Esophagus squamous epithelium (tissue), 5 donors: ENCODE results near the gene TIGIT. TPM values are rescaled to one million over a fixed set of nuclear protein-coding genes. Genes with fewer than 3 reads are reported as not detected.

Experiments used
- DNase-seq: peaks from one replicate; lab custom pipeline; 2025; lab: John Stamatoyannopoulos, UW
- H3K27ac ChIP-seq, 4 donors: fragments of 200-600 bp; sonication (generic); one replicate each; pipeline ENCODE4 v1.5.1; 2016 to 2019; ENCODE audit warnings: mild to moderate bottlenecking in 1 of 4
- H3K27me3 ChIP-seq, 4 donors: fragments of 200-600 bp; sonication (generic); 1 replicate in 3 of 4; 2 replicates in 1 of 4; pipeline versions ENCODE4 v1.5.1 to v1.6.0; 2017 to 2021; ENCODE audit warnings: antibody characterized with exemption in 1 of 4
- H3K36me3 ChIP-seq, 3 donors: fragments of 200-600 bp; sonication (generic); one replicate each; pipeline ENCODE4 v1.5.1; 2016 to 2019
- H3K4me1 ChIP-seq, 3 donors: fragments of 200-600 bp; sonication (generic); one replicate each; pipeline ENCODE4 v1.5.1; 2017 to 2019
- H3K4me3 ChIP-seq, 4 donors: fragments of 200-600 bp; sonication (generic); 1 replicate in 3 of 4; 2 replicates in 1 of 4; pipeline ENCODE4 v1.5.1; 2016 to 2019; ENCODE audit warnings: mild to moderate bottlenecking in 2 of 4, moderate library complexity in 1 of 4
- H3K9me3 ChIP-seq, 3 donors: fragments of 200-600 bp; sonication (generic); one replicate each; pipeline ENCODE4 v1.5.1; 2016 to 2019
- POLR2A ChIP-seq, 4 donors: fragments of 450-650 bp; IDR thresholded peaks; one replicate each; pipeline ENCODE4 v1.6.1; 2017; ENCODE audit warnings: antibody characterized with exemption in 4 of 4, mild to moderate bottlenecking in 4 of 4, moderate library complexity in 3 of 4
- WGBS, 2 donors: methylation state at CpG; one replicate each; pipeline ENCODE4 v1.1.5; 2018; 5-methylcytosine and 5-hydroxymethylcytosine counted together
- intact Hi-C: fragments of 100-400 bp; cut with DNase I; formaldehyde crosslinking; loops from one replicate; pipeline ENCODE4 v1.15.0; 2022
- total RNA-seq, 4 donors: library from RNA; depleted of rRNA; stranded (reverse); fragments of >200 nt; gene quantifications; one replicate each; pipeline ENCODE4 v1.1.0, GENCODE V29; 2016
- TF ChIP-seq, protein P1 (sequence below), 6 experiments: fragments of 450-650 bp in 4 of 6; fragments of 200-600 bp in 2 of 6; sonication (generic) in 2 of 6; IDR thresholded peaks; one replicate each; pipeline ENCODE4 v1.5.1; 2016 to 2019; ENCODE audit warnings: antibody characterized with exemption in 6 of 6, mild to moderate bottlenecking in 4 of 6, moderate library complexity in 4 of 6
- donor health status: DM: yes; HTN: yes; CAD: no.

TIGIT gene
- total RNA-seq, 4 donors from 2014 or later = 0.26 to 0.94 (median 0.72) TPM

DNA sequence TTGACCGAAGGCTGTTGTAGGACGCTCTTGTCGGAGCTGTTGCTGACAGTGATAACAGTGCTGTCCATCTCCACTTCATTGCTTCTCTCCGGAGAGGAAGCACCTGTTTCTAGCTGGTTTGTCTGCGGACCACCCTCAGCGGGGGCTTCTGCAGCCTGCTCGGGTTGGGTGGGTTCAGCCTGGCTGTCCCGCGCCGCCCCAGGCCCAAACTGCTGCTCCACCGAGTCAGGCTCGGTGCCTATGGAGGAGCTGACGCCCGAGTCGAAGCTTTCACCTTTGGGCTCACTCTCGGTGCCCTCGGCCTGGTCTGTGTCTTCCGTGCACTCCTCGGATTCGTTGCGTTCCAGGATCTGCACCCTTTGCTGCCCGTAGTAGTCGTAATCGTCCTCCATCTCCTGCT lies 56.9 kb downstream of the TIGIT start:
- DNase-seq = no peak
- Histone ChIP-seq H3K4me1 (no peaks in the 10 kb centered on the region), H3K27me3 (no peaks in the 10 kb centered on the region), H3K36me3 (peaks cover 0 to 35% (median 10%) of the 10 kb centered on the region in 3 donors), H3K27ac (no peak overlapping the region), H3K9me3 (no peaks in the 10 kb centered on the region), H3K4me3 (no peak overlapping the region)
- WGBS, 2 donors = 96 to 97% methylated on average over 9 to 20 of the region's 24 CpGs
- intact Hi-C loops = no loop called here
- TF ChIP-seq, protein P1, sequence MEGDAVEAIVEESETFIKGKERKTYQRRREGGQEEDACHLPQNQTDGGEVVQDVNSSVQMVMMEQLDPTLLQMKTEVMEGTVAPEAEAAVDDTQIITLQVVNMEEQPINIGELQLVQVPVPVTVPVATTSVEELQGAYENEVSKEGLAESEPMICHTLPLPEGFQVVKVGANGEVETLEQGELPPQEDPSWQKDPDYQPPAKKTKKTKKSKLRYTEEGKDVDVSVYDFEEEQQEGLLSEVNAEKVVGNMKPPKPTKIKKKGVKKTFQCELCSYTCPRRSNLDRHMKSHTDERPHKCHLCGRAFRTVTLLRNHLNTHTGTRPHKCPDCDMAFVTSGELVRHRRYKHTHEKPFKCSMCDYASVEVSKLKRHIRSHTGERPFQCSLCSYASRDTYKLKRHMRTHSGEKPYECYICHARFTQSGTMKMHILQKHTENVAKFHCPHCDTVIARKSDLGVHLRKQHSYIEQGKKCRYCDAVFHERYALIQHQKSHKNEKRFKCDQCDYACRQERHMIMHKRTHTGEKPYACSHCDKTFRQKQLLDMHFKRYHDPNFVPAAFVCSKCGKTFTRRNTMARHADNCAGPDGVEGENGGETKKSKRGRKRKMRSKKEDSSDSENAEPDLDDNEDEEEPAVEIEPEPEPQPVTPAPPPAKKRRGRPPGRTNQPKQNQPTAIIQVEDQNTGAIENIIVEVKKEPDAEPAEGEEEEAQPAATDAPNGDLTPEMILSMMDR (IDR thresholded peaks at IDR 0.05) = no peak
- no peak for TF ChIP-seq POLR2A (IDR thresholded peaks at IDR 0.05)

DNA sequence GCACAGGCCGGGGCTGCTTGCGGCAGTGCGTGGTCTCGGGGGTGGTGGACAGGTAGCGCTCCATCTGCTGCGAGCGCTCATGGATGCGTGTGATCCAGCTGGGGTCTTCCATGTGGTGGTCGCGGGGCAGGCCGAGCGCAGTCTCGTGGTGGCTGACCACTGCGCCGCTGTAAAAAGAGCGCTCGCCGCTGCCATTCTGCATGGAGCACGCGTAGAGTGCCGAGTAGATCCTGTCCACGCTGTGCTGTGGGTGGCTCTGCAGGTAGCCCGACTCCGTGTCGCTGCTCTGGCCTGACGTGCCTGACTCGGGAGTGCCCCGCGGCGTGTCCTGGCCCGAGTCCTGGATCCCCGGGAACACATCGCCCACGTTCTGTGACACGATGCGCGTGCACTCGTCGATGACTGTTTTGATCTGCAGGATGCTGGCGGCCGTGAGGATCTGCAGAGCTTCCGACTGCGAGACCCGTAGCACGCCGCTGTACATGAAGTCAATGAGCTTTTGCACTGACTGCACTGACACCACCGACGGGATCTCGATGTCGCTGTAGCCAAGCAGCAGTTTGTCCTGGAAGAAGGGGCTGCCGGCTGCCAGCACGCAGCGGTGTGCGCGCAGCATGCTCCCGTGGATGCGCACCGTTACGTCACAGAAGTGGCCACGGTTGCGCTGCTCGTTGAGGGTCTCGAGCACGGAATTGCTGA lies 57.4 kb downstream of the TIGIT start:
- Histone ChIP-seq H3K4me3 (no peak overlapping the region), H3K27ac (no peak overlapping the region), H3K9me3 (no peaks in the 10 kb centered on the region), H3K27me3 (no peaks in the 10 kb centered on the region), H3K36me3 (peaks cover 0 to 35% (median 10%) of the 10 kb centered on the region in 3 donors), H3K4me1 (no peaks in the 10 kb centered on the region)
- intact Hi-C loops = no loop called here
- no peak for TF ChIP-seq POLR2A (IDR thresholded peaks at IDR 0.05)
- TF ChIP-seq, protein P1 (IDR thresholded peaks at IDR 0.05) = no peak
- WGBS, 2 donors = 97 to 99% methylated on average over 22 to 29 of the region's 64 CpGs
- no peak for DNase-seq

DNA sequence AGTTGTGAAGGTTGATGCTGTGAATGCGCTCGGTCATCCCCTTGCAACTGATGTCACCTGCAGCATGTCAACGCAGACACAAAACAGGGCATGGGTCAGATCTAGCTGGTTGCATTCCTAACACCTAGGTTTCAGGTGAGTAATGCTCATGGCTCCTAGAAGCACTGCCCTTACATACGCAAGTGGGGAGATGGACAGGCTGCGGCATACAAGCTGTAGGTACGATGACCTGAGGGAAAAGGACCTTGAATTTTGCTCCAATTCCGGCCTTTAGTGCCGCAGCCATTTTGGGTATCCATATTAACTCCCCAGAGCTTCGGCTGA lies 58.0 kb downstream of the TIGIT start:
- Histone ChIP-seq H3K27me3 (no peaks in the 10 kb centered on the region), H3K36me3 (peaks cover 0 to 35% (median 10%) of the 10 kb centered on the region in 3 donors), H3K4me1 (no peaks in the 10 kb centered on the region), H3K27ac (no peak overlapping the region), H3K9me3 (no peaks in the 10 kb centered on the region), H3K4me3 (no peak overlapping the region)
- no peak for TF ChIP-seq POLR2A (IDR thresholded peaks at IDR 0.05)
- TF ChIP-seq, protein P1 (IDR thresholded peaks at IDR 0.05) = no peak
- WGBS, 2 donors = 96 to 100% methylated on average over 9 of the region's 9 CpGs
- no peak for DNase-seq
- intact Hi-C loops = no loop called here

DNA sequence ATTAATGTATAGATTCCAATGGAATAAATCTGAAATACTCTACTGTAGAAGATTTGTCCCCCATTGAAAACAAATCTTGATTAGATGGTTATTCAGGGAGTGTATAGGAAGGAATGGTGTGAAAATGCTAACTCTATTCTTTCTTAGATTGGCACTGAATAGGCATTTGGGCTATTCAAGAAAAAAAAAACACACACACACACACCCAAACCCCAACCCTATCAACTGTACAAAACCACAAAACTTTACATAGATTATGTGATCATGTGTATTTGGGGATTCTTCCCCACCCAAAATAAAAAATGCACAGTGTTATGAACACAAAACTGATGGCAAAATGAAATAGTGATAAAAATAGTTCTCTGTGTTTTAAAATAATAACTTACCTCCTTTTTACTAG lies 61.8 kb downstream of the TIGIT start:
- no peaks in the 10 kb centered on the region for H3K9me3 ChIP-seq
- no peak for TF ChIP-seq POLR2A (IDR thresholded peaks at IDR 0.05)
- TF ChIP-seq, protein P1 (IDR thresholded peaks at IDR 0.05) = no peak
- no peak for DNase-seq
- intact Hi-C loops = no loop called here
- no peaks in the 10 kb centered on the region for H3K4me1 ChIP-seq
- peaks cover 0 to 13% (median 9%) of the 10 kb centered on the region in 3 donors for H3K36me3 ChIP-seq
- H3K4me3 ChIP-seq = no peak overlapping the region
- H3K27ac ChIP-seq = no peak overlapping the region
- no peaks in the 10 kb centered on the region for H3K27me3 ChIP-seq

DNA sequence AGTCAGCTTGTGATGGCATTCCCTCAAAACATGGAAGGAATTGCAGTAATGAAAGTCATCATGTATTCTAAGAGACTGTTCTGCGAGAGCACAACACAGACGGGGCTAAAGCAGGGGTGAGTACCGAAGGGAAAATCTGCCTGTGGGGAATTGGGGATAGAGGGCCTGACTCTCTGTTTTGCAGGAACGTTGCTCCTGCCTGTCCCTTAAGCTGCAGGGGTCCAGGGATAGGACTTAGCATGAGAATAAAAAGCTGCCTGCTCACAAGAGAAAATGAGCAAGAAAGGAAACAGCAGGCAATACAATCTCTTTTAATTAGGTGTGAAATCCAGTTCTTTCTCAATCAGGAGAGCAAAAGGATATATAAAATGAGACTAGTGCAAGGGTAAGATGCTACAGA lies 62.2 kb downstream of the TIGIT start:
- no peak for TF ChIP-seq POLR2A (IDR thresholded peaks at IDR 0.05)
- TF ChIP-seq, protein P1 (IDR thresholded peaks at IDR 0.05) = no peak
- DNase-seq = no peak

More for the DNA sequence above, 62.2 kb downstream of the TIGIT start:
- H3K36me3 ChIP-seq = peaks cover 0 to 9% (median 5%) of the 10 kb centered on the region in 3 donors
- H3K27ac ChIP-seq = no peak overlapping the region
- 70 to 79% methylated on average over 4 of the region's 4 CpGs for WGBS, 2 donors
- no peak overlapping the region for H3K4me3 ChIP-seq
- H3K4me1 ChIP-seq = no peaks in the 10 kb centered on the region
- no peaks in the 10 kb centered on the region for H3K9me3 ChIP-seq
- intact Hi-C loops = no loop called here
- H3K27me3 ChIP-seq = no peaks in the 10 kb centered on the region
